HTERT RPE-1 (cell line): ENCODE measurements around the gene SLC16A8.

Source experiments
- in situ Hi-C: fragments of 300-500 bp; cut with MboI; formaldehyde crosslinking; loops from 4 replicates; pipeline ENCODE4 v1.14.3; 2020; ENCODE audit warnings: low sequenced_read_pairs

Gene SLC16A8

DNA sequence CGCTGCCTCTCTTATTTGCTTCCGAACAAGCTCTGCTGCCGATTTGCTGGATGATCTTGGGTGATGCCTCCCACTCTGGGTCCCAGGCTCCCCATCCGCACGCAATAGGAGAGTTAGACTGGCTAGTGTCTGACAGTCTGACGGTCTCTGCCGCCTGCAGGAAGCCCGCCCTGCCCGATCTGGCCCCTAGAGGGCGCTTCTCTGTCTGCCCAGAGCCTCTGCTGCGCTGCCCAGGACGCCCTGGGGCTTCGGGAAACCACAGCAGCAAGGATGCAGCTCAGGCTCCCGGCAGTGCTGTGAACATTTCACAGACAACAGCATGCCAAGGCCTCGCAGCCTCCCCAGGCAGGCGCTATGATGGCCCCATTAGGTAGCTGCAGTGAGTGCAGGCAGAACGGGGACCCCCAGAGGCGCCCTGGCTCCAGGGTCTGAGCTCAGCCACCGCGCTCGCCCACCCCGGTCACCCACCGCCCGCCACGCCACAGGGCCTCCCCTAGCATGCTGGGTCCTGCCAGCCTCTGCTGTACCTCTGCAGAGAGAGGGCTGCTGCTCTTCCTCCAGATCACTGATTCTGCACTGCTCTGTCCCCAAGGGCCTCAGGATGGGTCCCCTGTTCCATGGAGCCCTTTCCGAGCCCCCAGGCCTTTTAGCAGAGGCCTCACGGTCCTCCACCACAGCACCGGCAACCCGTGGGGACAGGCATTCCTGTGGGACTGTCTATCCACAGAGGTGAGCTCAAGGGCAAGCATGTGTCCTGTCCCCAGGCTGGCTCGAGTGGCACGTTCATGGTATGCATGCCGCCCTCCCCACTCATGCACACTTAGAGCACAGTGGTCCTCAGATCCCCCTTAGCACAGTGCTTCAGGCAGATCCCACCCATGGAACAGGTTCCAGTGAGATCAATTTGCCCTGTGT, 30.8 kb upstream of the SLC16A8 start:
- in situ Hi-C loops: no loop called here

- in situ Hi-C loops: no loop called here
These were observed 28.4 kb upstream of the SLC16A8 start for GRCh38 chr22:38112381-38112780.

DNA sequence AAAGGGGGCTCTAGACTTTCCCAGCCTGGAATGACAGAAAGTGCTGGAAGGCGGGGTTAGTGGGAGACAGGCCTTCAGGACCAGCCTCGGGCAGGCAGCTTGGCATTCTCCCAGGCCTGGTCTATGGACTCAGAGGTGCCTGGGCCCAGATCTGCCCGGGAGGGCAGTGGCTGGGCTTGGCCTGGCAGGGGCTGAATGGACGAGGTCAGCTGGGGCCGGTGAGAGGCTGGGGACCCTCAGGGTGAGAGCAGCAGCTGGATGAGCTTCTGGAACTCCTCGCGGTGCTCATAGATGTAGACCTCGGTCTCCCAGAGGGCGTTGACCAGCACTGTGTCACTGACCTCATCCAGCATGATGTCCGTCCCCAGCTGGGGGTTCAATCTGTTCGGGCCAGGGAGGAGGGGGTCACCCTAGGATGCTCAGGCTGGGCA, 28.0 kb upstream of the SLC16A8 start:
- in situ Hi-C loops: no loop called here

DNA sequence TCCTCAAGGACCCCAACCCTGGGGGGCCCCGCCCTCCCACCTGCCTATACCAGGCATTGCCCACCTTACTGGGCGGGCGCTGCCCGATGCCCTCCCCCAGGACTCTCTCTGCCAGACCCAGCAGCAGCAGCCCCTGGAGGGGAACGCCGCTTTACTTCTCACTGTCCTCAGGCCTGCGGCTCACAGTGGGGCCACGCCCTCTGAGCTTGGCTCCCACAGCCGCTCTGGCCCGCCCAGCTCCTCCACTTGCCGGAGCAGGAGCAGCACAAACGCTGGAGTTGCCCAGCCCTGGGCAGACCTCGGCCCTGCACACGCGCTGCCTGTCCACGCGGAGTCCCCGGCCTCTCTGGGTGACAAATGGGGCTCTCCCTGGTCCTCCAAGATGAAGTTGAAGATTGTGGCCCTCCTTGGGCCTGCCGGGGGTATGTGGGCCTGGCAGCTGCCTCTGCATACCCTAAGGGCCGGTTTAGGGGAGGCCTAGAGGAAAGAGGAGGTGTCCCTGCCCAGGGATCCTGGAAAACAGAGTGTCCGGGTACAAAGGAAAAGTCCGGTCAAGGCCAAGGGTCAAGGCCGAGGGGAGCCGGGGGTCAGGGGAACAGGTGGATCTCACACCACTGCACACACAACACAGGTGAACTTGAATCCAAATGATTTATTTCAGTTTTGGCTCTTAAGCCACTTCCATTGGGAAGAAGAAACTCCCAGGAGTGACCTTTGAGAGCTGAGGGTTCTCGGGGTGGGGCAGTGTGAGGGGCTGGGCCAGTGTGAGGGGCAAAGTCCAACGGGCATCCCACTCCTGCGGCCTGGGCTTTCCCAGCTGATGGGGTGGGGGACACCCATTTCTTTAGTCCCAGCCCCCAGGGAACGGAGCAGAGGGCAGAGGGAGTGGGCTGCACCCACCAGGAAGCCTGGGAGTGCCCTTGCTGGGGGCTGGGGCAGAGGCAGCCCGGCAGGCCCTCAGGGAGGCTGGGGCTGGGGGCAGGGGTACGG, 27.2 kb upstream of the SLC16A8 start:
- in situ Hi-C loops: no loop called here

- in situ Hi-C loops: no loop called here
These were observed 26.3 kb upstream of the SLC16A8 start, which contains the start of gene BAIAP2L2 for GRCh38 chr22:38110008-38110862. TSS of gene BAIAP2L2 (minus strand) at chr22:38110684. CDS start at chr22:38110525, 159 bp downstream.

- in situ Hi-C loops: no loop called here
These were observed 25.5 kb upstream of the SLC16A8 start for GRCh38 chr22:38109371-38110001.

- in situ Hi-C loops: no loop called here
These were observed 24.8 kb upstream of the SLC16A8 start for GRCh38 chr22:38108561-38109319.

DNA sequence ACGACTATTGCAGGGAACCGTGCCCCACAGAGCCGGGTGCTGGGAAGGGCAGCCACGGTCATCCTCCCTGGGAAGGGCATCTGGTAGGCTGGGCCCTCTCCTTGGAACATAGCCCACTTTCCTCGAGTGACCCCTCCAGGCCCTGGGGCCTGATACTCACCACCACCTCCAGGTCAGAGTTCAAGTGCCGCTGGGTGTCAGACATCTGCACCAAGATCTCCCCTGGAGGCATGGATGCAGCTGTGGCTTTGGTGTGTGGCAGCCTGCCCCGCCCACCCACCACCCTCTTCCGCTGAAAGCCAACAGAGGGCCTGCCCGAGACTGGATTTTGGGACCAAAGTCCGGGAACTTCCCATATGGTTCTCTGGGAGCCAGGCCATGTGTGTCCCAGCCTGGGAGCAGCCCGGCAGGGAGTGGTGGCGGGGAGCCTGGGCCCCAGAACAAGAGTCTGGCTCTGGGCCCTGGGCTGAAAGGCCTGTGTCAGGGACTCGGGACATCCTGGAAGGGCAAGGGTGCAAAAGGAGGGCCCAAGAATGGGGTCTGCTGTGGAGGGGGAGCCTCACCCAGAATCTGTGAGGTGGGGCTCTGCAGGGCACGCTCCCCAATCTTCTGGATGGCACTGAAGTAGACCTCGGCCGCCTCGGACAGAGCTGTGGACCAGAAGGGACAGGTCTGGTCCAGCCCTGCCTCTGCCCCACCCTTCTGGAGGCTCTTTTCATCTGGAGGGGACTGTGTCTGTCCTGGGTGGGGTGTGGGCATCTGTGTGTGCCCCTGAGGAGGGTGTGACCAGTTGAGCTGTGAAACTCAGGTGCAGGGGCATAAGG, 23.9 kb upstream of the SLC16A8 start:
- in situ Hi-C loops: no loop called here

DNA sequence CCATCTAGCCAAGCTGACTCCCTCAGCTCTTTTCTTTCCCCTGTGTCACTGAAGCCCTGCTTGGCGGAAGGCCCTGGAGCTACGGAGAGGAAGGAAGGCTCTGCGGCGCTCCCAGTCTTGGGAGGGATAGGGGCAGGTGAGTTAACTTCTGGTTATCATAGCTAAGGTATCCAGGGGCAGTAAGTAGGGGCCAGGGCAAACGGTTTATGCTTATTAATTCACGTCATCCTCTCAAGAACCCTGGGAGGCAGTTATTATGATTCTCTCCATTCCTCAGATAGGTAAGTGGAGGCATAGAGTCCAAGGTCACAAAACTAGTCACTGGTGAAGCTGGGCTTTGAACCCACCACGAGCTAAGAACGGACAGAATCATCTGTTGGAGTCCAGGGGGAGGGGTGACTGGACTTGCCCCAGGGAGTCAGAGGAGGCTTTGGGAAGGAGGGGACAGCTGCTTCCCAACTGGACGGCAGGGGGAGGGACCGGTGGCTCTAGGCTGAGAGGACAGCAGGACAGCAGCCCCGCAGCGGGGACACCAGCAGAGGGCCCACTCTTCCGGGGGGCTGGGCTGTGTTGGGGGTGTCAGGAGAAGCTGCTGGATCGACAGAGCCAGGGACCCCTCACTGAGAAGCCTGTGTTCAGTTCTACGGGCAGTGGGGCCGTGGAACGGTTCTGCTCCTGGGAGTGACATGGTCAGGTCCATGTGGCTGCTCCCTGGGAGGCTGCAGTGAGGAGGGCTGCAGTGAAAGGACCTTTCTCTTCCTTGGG, 23.0 kb upstream of the SLC16A8 start:
- in situ Hi-C loops: no loop called here

DNA sequence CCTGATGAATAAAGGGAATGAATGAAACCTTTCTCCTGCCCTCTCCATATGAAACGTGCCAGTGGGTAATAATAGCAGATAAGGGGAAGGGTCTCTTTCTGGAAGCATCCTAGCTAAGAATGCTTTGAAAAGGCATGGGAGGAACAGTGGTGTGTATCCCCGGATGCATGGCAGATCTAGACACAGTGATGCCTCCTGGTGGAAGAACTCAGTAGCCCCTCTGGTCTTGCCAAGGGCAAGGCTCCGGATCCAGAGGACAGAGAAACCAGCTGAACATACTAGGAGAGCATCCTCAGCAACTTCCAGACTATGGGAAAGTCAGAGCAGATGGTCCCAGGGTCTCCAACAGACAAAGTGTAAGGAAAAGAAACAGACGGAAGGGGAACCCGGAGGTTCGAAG, 20.1 kb upstream of the SLC16A8 start:
- in situ Hi-C loops: no loop called here

GRCh38 chr22:38103641-38104040, 19.7 kb upstream of the SLC16A8 start:
- in situ Hi-C loops: no loop called here

GRCh38 chr22:38098410-38099249, 14.6 kb upstream of the SLC16A8 start:
- in situ Hi-C loops: no loop called here

DNA sequence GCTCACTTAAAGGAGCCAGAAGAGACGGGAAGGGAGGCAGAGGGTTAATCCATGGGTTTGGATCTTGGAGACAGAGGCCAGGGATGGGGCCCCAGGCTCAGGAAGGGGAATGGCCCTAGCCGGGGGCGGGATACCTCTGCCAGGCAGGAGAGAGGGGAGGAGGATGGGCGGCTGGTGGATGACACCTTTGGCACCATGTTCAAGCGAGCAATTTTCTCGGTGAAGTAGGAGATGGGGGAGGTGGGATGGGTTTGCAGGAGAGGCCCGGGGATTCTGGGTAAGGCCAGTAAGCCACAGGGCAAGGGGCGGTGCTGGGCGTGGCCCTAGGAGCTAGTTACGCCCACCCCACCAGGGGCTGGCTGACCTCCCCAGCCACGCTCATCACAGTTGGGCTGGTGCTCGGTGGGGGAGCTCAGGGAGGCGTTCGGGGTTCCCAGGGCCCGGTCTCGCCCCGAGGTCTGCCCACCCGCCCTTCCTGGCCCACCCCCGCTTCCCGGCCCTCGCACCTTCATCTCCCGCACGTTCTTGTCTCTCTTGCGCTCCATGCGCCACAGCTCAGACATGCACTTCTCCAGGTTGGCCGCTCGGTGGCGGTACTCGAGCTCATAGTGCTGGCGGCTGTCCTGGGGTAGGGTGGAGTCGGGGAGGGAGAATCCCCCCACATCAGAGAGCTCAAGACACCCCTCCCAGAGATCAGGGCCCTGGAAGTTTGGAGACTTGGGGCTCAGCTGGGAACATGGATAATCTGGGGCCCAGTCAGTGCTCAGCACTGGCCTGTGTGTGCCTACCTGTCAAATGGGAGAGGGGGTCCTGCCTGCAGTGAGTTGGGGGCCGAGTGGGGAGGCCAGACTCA, 13.8 kb upstream of the SLC16A8 start:
- in situ Hi-C loops: no loop called here

- in situ Hi-C loops: no loop called here
These were observed 13.1 kb upstream of the SLC16A8 start for GRCh38 chr22:38097058-38097457.

- in situ Hi-C loops: no loop called here
These were observed 5.5 kb upstream of the SLC16A8 start for GRCh38 chr22:38089474-38089851.
